ENCODE results near the gene MYRFL.

Gene MYRFL

DNA sequence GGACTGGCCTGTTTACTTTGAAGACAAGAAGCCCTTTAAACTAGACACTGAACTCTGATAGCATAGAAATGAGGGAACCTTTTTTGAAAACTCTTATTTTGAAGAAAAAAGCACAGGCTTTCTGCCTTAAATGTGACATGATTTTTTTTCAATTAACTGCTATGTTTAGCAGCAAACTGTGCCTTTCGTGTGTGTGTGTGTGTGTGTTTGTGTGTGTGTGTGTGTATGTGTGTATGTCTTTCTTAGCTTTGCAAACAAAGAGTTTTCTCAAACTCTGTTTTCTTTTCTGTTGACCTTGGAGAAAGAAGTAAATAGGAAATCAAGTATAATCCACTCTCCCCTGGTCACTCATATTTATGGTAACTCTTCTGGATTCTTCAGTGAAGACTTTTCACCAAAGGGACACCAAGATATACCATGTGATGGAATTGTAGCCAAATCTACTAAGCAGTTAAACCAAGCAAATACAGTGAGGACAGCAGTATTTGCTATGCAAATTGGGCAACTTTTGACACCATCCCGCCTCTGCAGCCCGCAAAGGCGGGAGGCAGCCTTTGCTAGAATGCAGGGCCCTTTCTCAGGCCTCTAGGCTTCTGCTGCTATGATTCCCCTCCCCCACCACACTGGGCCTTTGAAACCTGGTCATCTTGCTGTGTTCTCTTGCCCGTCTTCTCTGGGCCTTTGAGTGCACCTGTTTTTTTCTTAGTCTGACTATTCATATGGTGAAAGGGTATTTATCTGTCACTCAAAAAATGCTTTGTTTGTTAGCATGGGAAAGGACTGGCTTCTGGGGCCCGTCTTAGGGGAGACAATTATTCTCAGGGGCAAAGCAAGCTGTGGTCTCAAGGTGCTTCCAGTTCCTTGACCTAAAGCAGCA is 107.9 kb downstream of the MYRFL start:
- no peak for DNase-seq

GRCh38 chr12:69934011-69934410 is 109.0 kb downstream of the MYRFL start:
- DNase-seq: no peak

- DNase-seq: no peak
Measured at GRCh38 chr12:69935651-69936100, 110.6 kb downstream of the MYRFL start.

GRCh38 chr12:69936214-69936731 is 111.2 kb downstream of the MYRFL start:
- DNase-seq: no peak

GRCh38 chr12:69936766-69937165 is 111.7 kb downstream of the MYRFL start:
- DNase-seq: no peak

- no peak for DNase-seq
Measured at GRCh38 chr12:69947123-69947522, 122.1 kb downstream of the MYRFL start.

GRCh38 chr12:69947897-69948296 is 122.9 kb downstream of the MYRFL start:
- no peak for DNase-seq

DNA sequence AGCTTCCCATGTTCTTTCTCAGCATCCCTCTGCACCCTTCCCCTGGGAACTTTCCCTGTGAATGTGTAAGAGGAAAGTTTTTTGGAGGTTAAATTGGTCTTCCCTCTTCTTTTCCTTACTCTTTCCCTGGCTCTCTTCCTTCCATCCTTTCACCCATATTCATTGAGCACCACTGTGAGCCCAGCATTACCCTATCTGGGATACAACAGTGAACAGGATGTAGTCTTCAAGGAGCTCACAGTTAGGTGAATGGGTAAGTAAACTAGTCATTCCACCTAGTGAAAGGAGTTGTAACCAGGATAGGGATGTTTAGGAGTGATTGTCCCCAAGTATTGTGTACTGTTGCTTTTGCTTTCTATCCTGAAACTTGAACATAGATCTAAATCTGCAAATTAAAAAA is 123.8 kb downstream of the MYRFL start:
- no peak for DNase-seq

GRCh38 chr12:69949311-69950002 is 124.4 kb downstream of the MYRFL start:
- no peak for DNase-seq

- DNase-seq: no peak
Measured at GRCh38 chr12:69951108-69951507, 126.1 kb downstream of the MYRFL start.

DNA sequence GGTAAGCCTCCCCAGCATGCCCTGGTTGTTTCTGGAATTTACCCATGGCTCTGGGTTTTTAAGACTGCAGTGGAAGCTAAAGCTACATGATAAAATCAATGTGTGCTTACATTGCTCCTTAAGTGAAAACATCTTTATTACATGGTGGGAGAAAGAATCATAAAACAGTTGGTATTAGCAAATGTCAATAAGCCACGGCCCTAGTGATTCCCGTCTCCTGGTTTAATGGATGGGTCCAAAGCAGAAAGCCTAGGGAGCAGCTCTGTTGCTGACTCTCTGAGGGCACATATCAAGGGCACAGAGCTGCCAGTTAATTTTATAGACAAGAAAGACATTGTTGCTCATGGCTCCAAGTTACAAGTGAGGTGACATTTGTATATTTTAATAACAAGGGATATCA is 127.9 kb downstream of the MYRFL start:
- DNase-seq: no peak

DNA sequence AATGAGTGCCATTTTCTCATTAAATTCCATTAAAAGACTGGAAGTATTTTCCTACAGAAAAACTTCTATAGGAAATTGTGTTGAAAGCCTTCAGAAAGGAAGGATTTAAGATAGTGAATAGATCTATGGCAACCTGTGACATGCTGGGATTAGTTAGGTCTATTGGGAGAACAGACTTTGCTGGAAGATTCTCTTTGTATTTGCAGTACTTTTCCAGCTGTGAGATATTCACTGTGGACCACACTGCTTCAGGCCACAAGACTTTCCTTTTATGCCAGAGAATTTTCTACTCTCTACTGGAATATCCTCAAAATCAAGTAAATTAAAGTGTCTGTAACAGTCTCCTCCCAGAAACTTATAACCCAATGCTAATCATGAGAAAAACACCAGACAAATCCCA is 136.2 kb downstream of the MYRFL start:
- no peak for DNase-seq

DNA sequence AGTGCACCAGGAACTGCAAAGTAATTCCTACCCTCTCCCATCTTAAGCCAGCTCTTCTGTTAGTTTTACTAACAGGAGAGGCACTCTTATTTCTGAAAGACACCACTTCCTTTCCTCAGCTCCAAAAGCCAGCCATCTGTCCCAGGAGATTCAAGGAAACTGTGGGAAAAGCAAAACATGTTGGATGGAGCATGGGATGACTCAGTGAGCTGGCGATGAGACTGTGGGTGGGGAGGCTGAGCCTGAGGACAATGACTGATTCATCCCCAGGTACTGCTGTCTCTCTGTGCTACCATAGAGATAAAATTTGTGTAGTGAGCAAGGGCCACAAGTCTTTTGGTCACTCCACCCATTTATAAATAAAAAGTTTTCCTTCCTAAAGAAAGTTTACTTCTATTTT is 141.4 kb downstream of the MYRFL start:
- DNase-seq: no peak

- no peak for DNase-seq
Measured at GRCh38 chr12:69966839-69967238, 141.8 kb downstream of the MYRFL start.

- DNase-seq: no peak
Measured at GRCh38 chr12:69969011-69969410, 144.0 kb downstream of the MYRFL start.

DNA sequence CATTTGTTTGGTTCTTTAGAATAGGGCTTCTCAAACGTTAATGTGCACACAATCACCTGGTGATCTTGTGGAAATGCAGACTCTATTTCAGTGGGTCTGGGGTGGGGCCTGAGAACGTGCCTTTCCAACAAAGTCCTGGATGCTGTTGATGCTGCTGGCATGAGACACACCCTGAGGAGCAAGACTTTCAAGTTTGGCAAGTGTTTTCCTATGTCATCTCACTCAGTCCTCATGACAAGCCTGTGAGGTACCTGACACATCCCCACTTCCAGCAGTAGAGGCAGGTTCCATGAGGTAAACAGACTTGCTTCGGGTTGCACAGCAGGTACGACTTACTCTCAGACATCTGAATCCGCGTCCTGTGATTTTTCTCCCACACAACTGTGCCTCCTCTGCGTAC is 147.1 kb downstream of the MYRFL start:
- no peak for DNase-seq

DNA sequence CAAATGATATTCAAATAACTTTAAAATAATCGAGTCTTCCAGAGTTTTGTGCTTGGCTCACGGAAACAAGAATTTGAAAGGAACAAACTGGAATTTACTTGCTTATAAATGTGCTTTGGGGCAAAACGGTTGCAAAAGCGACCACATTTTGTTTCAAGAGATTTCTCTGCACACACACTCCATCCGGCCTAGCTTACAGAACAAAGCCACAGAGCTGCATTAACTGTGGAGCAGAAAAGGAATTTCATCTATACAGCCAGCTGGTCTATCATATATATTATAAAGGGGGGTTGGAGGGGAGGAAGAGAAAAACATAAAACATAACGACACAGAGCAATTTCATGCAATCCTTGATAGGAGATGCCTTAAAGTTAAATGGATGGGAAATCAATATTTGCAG is 153.0 kb downstream of the MYRFL start:
- no peak for DNase-seq

GRCh38 chr12:69981881-69982475 is 157.0 kb downstream of the MYRFL start:
- no peak for DNase-seq

DNA sequence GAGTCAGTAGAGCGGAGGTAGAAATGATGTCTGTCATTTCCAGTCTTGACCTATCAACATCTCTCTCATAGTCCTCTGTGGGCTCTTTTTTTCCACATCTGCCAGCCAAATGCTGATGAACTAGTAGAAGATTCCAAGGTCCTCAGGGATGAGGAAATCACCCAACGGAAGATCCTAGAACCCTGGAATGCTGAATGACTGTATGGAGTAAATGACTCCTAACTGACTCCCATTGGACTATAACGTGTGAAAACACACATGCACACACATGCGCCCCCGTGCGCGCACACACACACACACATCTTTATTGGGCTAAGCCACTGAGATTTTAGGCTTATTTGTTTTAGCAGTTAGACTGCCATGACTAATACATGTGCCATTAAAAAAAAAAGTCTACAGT is 159.2 kb downstream of the MYRFL start:
- DNase-seq: no peak

DNA sequence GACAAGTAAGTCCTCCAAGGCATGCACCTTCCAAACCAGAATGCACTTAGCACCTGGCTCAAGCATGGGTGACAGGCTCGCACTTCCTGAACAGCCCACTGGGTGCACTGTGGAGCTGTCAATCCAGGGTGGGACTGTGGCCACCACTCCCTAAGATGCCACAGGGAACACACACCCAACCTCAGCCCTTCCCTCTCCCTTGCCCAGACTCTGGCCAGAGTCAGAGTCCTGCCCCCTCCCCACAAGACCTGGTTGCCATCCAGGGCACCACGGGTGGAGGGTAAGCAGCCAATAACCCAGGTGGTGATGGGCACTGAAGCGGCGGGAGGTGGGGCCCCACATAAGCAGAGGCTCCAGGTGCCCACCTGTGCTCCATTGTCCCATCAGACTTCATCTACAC is 160.6 kb downstream of the MYRFL start:
- peak in 3 of 4 experiments; percentile 5 to 13 (median 5) for DNase-seq

GRCh38 chr12:69986114-69986513 is 161.1 kb downstream of the MYRFL start:
- no peak for DNase-seq

GRCh38 chr12:69987579-69988091 is 162.6 kb downstream of the MYRFL start:
- DNase-seq: no peak
